Liver (tissue), 3 donors: Measurements from ENCODE around the gene ACBD7.

Experiments
- JUND ChIP-seq, 2 donors: IDR thresholded peaks; 2 replicates each; pipeline ENCODE4 v1.6.1; 2016; ENCODE audit warnings: antibody characterized with exemption in 2 of 2
- SP1 ChIP-seq: IDR thresholded peaks from 2 replicates; pipeline ENCODE4 v1.6.1; 2018; ENCODE audit warnings: antibody characterized with exemption, mild to moderate bottlenecking
- TAF1 ChIP-seq: conservative IDR thresholded peaks from 2 replicates; pipeline ENCODE4 v1.6.1; 2016; ENCODE audit warnings: antibody characterized with exemption, mild to moderate bottlenecking
- TF ChIP-seq, protein P1 (sequence below): fragments of 150-350 bp; IDR thresholded peaks from 2 replicates; pipeline ENCODE4 v1.5.1; 2017; ENCODE audit warnings: improper control_type of control experiment, low read depth, low read length; ENCODE audit not compliant: missing input control
- TF ChIP-seq, protein P2 (sequence below): IDR thresholded peaks from 2 replicates; pipeline ENCODE4 v1.6.1; 2016; ENCODE audit warnings: antibody characterized with exemption
- donor health status: healthy.
- donor health status: healthy.

DNA sequence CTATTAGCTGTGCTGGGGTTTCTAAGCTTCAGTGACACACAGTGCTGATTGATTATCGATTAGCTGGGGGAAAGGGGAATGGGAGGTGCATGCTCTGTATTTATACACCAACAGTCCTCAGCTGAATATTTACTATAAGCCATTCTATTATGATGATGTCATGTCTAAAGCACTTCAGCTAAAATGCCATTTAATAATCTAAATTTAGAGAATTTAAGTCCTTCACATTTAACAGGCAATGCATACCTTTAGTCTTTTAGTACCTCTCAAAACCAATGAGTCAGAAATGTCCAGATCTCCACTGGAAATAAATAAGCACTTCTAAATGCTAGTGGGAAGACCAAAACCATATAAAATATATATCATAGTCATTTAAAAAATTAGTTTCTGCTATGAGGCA, 33.1 kb upstream of the ACBD7 start:
- TF ChIP-seq, protein P1, sequence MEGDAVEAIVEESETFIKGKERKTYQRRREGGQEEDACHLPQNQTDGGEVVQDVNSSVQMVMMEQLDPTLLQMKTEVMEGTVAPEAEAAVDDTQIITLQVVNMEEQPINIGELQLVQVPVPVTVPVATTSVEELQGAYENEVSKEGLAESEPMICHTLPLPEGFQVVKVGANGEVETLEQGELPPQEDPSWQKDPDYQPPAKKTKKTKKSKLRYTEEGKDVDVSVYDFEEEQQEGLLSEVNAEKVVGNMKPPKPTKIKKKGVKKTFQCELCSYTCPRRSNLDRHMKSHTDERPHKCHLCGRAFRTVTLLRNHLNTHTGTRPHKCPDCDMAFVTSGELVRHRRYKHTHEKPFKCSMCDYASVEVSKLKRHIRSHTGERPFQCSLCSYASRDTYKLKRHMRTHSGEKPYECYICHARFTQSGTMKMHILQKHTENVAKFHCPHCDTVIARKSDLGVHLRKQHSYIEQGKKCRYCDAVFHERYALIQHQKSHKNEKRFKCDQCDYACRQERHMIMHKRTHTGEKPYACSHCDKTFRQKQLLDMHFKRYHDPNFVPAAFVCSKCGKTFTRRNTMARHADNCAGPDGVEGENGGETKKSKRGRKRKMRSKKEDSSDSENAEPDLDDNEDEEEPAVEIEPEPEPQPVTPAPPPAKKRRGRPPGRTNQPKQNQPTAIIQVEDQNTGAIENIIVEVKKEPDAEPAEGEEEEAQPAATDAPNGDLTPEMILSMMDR = no peak
- TF ChIP-seq JUND (IDR thresholded peaks at IDR 0.05) = no peak
- TF ChIP-seq, protein P2, sequence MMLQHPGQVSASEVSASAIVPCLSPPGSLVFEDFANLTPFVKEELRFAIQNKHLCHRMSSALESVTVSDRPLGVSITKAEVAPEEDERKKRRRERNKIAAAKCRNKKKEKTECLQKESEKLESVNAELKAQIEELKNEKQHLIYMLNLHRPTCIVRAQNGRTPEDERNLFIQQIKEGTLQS = no peak
- TF ChIP-seq SP1 = no peak
- no peak for TF ChIP-seq TAF1
